ENCODE measurements around the gene RIMS3.
"Not testable (repeated sequence)": the region's sequence is repeated elsewhere in the genome, so short reads cannot be mapped to it uniquely, and the experiment has no call there.

Gene RIMS3

DNA sequence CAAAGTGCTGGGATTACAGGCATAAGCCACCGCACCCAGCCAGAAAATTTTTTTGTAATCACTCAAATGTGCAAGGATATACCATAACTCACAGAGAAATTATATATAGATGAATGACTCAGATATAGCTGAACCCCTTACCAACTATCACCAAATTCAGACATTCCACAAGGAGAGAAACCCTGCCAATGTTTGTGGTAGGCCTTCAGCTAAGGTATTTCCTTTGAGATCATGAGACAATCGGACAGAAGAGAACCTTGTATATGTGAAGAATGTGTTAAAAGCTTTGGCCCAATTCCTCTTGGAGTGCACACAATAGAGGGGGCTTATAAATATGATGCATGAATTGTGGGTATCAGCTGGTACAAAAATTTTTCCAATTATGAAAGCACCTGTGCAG lies 83.4 kb downstream of the RIMS3 start:
- DNase-seq, result no peak

- DNase-seq, result no peak
Observed at GRCh38 chr1:40575336-40575735, 90.1 kb downstream of the RIMS3 start.

DNA sequence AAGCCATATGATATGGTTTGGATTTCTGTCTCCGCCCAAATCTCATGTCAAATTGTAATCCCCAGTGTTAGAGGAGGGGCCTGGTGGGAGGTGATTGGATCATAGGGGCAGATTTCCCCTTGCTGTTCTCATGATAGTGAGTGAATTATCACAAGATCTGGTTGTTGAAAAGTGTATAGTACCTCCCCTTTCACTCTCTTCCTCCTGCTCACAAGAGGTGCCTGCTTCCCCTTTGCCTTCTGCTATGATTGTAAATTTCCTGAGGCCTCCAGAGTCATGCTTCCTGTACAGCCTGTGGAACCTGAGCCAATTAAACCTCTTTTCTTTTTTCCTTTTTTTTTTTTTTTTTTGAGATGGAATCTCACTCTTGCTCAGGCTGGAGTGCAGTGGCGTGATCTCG lies 90.7 kb downstream of the RIMS3 start:
- not testable (repeated sequence) for DNase-seq
